ENCODE results near the gene PI4KB. TPM values are rescaled to one million over a fixed set of nuclear protein-coding genes. Genes with fewer than 3 reads are reported as not detected.

The PI4KB gene
- total and polyA plus RNA-seq, 10 donors, result 25.6 to 85.4 (median 66.3) TPM

DNA sequence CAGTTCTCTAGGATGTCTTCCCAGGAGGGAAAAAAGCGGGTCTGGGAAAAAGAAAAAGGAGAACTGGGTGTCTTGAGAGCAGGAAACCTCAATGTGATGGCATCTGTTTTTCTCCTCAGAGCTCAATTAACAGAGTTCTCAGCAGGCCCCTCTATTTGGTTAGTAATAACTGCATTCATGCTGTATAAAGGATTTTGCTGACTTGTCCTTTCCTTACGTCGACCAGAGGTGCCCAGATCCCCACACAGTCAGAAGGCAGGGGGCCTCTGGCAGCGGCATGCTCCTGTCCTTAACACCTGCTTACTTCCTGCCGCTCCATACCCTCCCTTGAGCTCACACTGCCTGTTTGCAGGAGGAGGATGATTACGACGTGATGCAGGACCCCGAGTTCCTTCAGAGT, 60.4 kb downstream of the PI4KB start:
- WGBS, 5 donors, result 76 to 84% (median 79%) methylated on average over 8 of the region's 8 CpGs
- intact Hi-C loops (cut with DNase I; ENCODE audit: low total_unique reads), result no loop called here
- Histone ChIP-seq H3K4me1 (peaks cover 0 to 18% (median 4%) of the 10 kb centered on the region in 6 donors), H3K27ac (no peak overlapping the region), H3K4me3 (no peak overlapping the region), H3K9me3 (no peaks in the 10 kb centered on the region), H3K27me3 (replicated peaks in 1 of 7) (no peaks in the 10 kb centered on the region), H3K36me3 (peaks cover 8 to 98% (median 74%) of the 10 kb centered on the region in 6 donors)
- TF ChIP-seq POLR2A (IDR thresholded peaks at IDR 0.05), result no peak
- no peak for TF ChIP-seq POLR2AphosphoS5 (IDR thresholded peaks at IDR 0.05)
- TF ChIP-seq, protein P1, sequence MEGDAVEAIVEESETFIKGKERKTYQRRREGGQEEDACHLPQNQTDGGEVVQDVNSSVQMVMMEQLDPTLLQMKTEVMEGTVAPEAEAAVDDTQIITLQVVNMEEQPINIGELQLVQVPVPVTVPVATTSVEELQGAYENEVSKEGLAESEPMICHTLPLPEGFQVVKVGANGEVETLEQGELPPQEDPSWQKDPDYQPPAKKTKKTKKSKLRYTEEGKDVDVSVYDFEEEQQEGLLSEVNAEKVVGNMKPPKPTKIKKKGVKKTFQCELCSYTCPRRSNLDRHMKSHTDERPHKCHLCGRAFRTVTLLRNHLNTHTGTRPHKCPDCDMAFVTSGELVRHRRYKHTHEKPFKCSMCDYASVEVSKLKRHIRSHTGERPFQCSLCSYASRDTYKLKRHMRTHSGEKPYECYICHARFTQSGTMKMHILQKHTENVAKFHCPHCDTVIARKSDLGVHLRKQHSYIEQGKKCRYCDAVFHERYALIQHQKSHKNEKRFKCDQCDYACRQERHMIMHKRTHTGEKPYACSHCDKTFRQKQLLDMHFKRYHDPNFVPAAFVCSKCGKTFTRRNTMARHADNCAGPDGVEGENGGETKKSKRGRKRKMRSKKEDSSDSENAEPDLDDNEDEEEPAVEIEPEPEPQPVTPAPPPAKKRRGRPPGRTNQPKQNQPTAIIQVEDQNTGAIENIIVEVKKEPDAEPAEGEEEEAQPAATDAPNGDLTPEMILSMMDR (IDR thresholded peaks at IDR 0.05 in 8 of 11, conservative IDR thresholded peaks at IDR 0.05 in 3 of 11), result no peak
- DNase-seq, result no peak

- no peak for DNase-seq
- no peaks in the 10 kb centered on the region for H3K9me3 ChIP-seq
- H3K27ac ChIP-seq, result no peak overlapping the region
- no peaks in the 10 kb centered on the region for H3K27me3 ChIP-seq (replicated peaks in 1 of 7)
- H3K36me3 ChIP-seq, result peaks cover 8 to 97% (median 74%) of the 10 kb centered on the region in 6 donors
- H3K4me3 ChIP-seq, result no peak overlapping the region
- 81 to 93% (median 88%) methylated on average over 3 of the region's 3 CpGs; no CpG with 5 or more reads in 1 of the 5 donors for WGBS, 5 donors
- intact Hi-C loops (cut with DNase I; ENCODE audit: low total_unique reads), result no loop called here
- peaks cover 0 to 18% (median 4%) of the 10 kb centered on the region in 6 donors for H3K4me1 ChIP-seq
- TF ChIP-seq, protein P1 (IDR thresholded peaks at IDR 0.05 in 8 of 11, conservative IDR thresholded peaks at IDR 0.05 in 3 of 11), result no peak
- TF ChIP-seq POLR2AphosphoS5 (IDR thresholded peaks at IDR 0.05) (no peak), POLR2A (IDR thresholded peaks at IDR 0.05) (no peak)
Observed at GRCh38 chr1:151266315-151266714, 60.9 kb downstream of the PI4KB start.

DNA sequence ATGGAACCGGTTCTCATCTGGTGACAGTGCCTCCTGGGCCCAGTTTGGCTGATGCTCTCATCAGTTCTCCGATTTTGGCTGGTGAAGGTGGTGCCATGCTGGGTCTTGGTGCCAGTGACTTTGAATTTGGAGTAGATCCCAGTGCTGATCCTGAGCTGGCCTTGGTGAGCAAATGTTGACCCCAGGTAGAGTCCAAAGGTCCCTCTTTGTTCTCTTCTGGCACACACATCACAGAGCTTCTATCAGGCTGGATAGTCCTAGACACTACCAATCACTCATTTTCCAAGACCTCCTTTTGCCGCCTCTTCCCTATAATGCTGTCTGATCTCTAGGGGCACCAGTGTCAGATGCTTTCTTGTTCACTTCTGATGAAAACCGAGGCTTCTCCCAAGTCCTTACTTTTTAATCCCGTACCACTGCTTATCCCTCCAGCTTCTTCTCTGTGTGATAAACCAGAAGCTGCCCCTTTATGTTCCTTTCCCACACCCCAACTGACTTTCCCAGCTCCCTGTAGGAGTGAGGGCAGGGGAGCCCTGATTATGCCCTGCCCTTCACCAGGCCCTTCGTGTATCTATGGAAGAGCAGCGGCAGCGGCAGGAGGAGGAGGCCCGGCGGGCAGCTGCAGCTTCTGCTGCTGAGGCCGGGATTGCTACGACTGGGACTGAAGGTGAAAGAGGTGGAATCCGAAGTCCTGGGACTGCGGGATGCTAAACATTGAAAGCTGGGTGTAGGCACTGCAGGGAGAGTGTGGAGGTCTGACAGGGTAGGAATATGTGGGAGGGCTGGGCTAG, 61.6 kb downstream of the PI4KB start:
- peak in 1 of 3 donors; percentile 39 for TF ChIP-seq POLR2AphosphoS5 (IDR thresholded peaks at IDR 0.05)
- TF ChIP-seq, protein P1 (IDR thresholded peaks at IDR 0.05 in 8 of 11, conservative IDR thresholded peaks at IDR 0.05 in 3 of 11), result no peak
- H3K27me3 ChIP-seq (replicated peaks in 1 of 7), result no peaks in the 10 kb centered on the region
- no peaks in the 10 kb centered on the region for H3K9me3 ChIP-seq
- H3K4me1 ChIP-seq, result peaks cover 0 to 18% (median 4%) of the 10 kb centered on the region in 6 donors
- peaks cover 8 to 92% (median 73%) of the 10 kb centered on the region in 6 donors for H3K36me3 ChIP-seq
- no peak overlapping the region for H3K4me3 ChIP-seq
- intact Hi-C loops (cut with DNase I; ENCODE audit: low total_unique reads), result no loop called here
- WGBS, 5 donors, result 88 to 94% (median 92%) methylated on average over 14 of the region's 14 CpGs
- peak overlapping the region in 3 of 8 donors; percentile 65 to 73 (median 65) for H3K27ac ChIP-seq
- DNase-seq, result no peak

DNA sequence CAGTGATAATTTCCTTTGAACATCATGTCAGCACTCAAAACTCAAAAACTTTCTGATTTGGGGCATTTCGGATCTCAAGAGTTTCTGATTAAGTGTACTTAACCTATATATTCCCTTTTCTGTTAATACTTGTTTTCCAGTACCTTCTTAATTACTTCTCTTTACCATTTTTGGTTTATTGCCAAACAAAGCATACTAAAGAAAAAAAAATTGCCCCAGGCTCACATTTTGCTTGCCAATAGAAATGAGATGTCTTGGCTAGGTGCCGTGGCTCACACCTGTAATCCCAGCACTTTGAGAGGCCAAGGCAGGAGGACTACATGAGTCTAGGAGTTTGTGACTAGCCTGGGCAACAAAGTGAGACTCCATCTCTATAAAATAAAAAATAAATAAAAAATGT, 67.9 kb downstream of the PI4KB start:
- no peak for DNase-seq
- intact Hi-C loops (cut with DNase I; ENCODE audit: low total_unique reads), result no loop called here
- Histone ChIP-seq H3K4me1 (peaks cover 11 to 65% (median 38%) of the 10 kb centered on the region in 6 donors), H3K36me3 (peaks cover 0 to 45% (median 23%) of the 10 kb centered on the region in 6 donors), H3K9me3 (no peaks in the 10 kb centered on the region), H3K27me3 (replicated peaks in 1 of 7) (no peaks in the 10 kb centered on the region), H3K27ac (no peak overlapping the region), H3K4me3 (no peak overlapping the region)
- 88 to 98% (median 91%) methylated on average over 2 of the region's 2 CpGs for WGBS, 5 donors
- TF ChIP-seq POLR2A (IDR thresholded peaks at IDR 0.05), result no peak
- no peak for TF ChIP-seq POLR2AphosphoS5 (IDR thresholded peaks at IDR 0.05)
- TF ChIP-seq, protein P1 (IDR thresholded peaks at IDR 0.05 in 8 of 11, conservative IDR thresholded peaks at IDR 0.05 in 3 of 11), result no peak

Measured in spleen (tissue), 11 donors.